Liver (tissue), 9 donors: ENCODE results near the gene LAMC2. TPM values are rescaled to one million over a fixed set of nuclear protein-coding genes. Genes with fewer than 3 reads are reported as not detected.
A peak's percentile ranks its signal among the peaks of the same experiment; 100 is the strongest.

ENCODE experiments used
- DNase-seq: peaks from one replicate; pipeline ENCODE4 v3.0.0-alpha.2; 2017; ENCODE audit warnings: low spot score
- H3K27ac ChIP-seq, 2 donors: one replicate each; pipeline ENCODE4 v1.7.0; 2013; ENCODE audit warnings: inconsistent platforms in 2 of 2, low read length in 2 of 2, control low read depth in 1 of 2, low read depth in 1 of 2, mild to moderate bottlenecking in 1 of 2
- H3K27me3 ChIP-seq, 4 donors: one replicate each; pipeline versions ENCODE4 v1.6.1 to v1.7.0; 2013; ENCODE audit warnings: low read length in 3 of 4, inconsistent platforms in 1 of 4, mild to moderate bottlenecking in 1 of 4, moderate library complexity in 1 of 4; ENCODE audit not compliant: control insufficient read depth in 4 of 4, insufficient read depth in 4 of 4
- H3K36me3 ChIP-seq, 4 donors: one replicate each; pipeline versions ENCODE4 v1.6.1 to v1.7.0; 2013; ENCODE audit warnings: low read length in 3 of 4, mild to moderate bottlenecking in 3 of 4, low read depth in 1 of 4, moderate library complexity in 1 of 4; ENCODE audit not compliant: control insufficient read depth in 4 of 4, insufficient read depth in 3 of 4
- H3K4me1 ChIP-seq, 4 donors: one replicate each; pipeline versions ENCODE4 v1.6.1 to v1.7.0; 2013; ENCODE audit warnings: low read length in 3 of 4, mild to moderate bottlenecking in 3 of 4, moderate library complexity in 1 of 4; ENCODE audit not compliant: control insufficient read depth in 4 of 4, insufficient read depth in 4 of 4
- H3K4me3 ChIP-seq, 3 donors: one replicate each; pipeline versions ENCODE4 v1.6.1 to v1.7.0; 2013; ENCODE audit warnings: low read length in 3 of 3, control low read depth in 1 of 3, low read depth in 1 of 3, mild to moderate bottlenecking in 1 of 3
- H3K9ac ChIP-seq, 2 donors: one replicate each; pipeline ENCODE4 v1.7.0; 2013; ENCODE audit warnings: low read length in 2 of 2, mild to moderate bottlenecking in 2 of 2, moderate library complexity in 2 of 2, control low read depth in 1 of 2, low read depth in 1 of 2
- H3K9me3 ChIP-seq, 4 donors: one replicate each; pipeline versions ENCODE4 v1.6.1 to v1.7.0; 2013; ENCODE audit warnings: low read length in 3 of 4; ENCODE audit not compliant: control insufficient read depth in 4 of 4
- ATF3 ChIP-seq: IDR thresholded peaks from 2 replicates; pipeline ENCODE4 v1.6.1; 2016; ENCODE audit warnings: antibody characterized with exemption
- EGR1 ChIP-seq, 2 donors: IDR thresholded peaks; 2 replicates each; pipeline ENCODE4 v1.6.1; 2016 to 2018; ENCODE audit warnings: antibody characterized with exemption in 2 of 2, low read depth in 2 of 2
- FOXA1 ChIP-seq: IDR thresholded peaks from 2 replicates; pipeline ENCODE4 v1.6.1; 2016; ENCODE audit warnings: antibody characterized with exemption
- HNF4G ChIP-seq: IDR thresholded peaks from 2 replicates; pipeline ENCODE4 v1.6.1; 2016; ENCODE audit warnings: antibody characterized with exemption
- JUND ChIP-seq, 2 donors: IDR thresholded peaks; 2 replicates each; pipeline ENCODE4 v1.6.1; 2016; ENCODE audit warnings: antibody characterized with exemption in 2 of 2
- NR2F2 ChIP-seq: IDR thresholded peaks from 2 replicates; pipeline ENCODE4 v1.6.1; 2016; ENCODE audit warnings: antibody characterized with exemption
- RAD21 ChIP-seq, 2 donors: IDR thresholded peaks; 2 replicates each; pipeline ENCODE4 v1.6.1; 2016; ENCODE audit warnings: antibody characterized with exemption in 2 of 2, mild to moderate bottlenecking in 2 of 2
- REST ChIP-seq: IDR thresholded peaks from 2 replicates; pipeline ENCODE4 v1.6.1; 2016; ENCODE audit warnings: antibody characterized with exemption, mild to moderate bottlenecking
- RXRA ChIP-seq, 2 donors: IDR thresholded peaks; 2 replicates each; pipeline ENCODE4 v1.6.1; 2017 to 2018; ENCODE audit warnings: antibody characterized with exemption in 2 of 2, mild to moderate bottlenecking in 1 of 2
- TAF1 ChIP-seq: conservative IDR thresholded peaks from 2 replicates; pipeline ENCODE4 v1.6.1; 2016; ENCODE audit warnings: antibody characterized with exemption, mild to moderate bottlenecking
- YY1 ChIP-seq: IDR thresholded peaks from 2 replicates; pipeline ENCODE4 v1.6.1; 2016; ENCODE audit warnings: antibody characterized with exemption, mild to moderate bottlenecking
- WGBS: extraction: QIAGEN DNeasy Blood & Tissue Kit; methylation state at CpG from one replicate; pipeline ENCODE4 v1.1.7; 2013; 5-methylcytosine and 5-hydroxymethylcytosine counted together
- polyA plus RNA-seq, 2 donors: library from polyadenylated mRNA; stranded (reverse) in 1 of 2; unstranded in 1 of 2; fragments of 200-250 nt in 1 of 2; fragments of >200 nt in 1 of 2; fragmentation: Nextera tagmentation in 1 of 2; extraction: Ambion mirVana in 1 of 2; gene quantifications; one replicate each; pipeline versions ENCODE4 v1.2.1 to v1.2.3, GENCODE V29; 2013 to 2015
- total RNA-seq, 2 donors: library from RNA; depleted of rRNA; stranded (reverse); fragments of >200 nt; gene quantifications; one replicate each; pipeline ENCODE4 v1.2.3, GENCODE V29; 2014
- TF ChIP-seq, protein P1 (sequence below): IDR thresholded peaks from 2 replicates; pipeline ENCODE4 v1.6.1; 2016; ENCODE audit warnings: antibody characterized with exemption
- TF ChIP-seq, protein P2 (sequence below): fragments of 150-350 bp; IDR thresholded peaks from 2 replicates; pipeline ENCODE4 v1.5.1; 2017; ENCODE audit warnings: improper control_type of control experiment, low read depth, low read length; ENCODE audit not compliant: missing input control
- donor health status: healthy.
- donor health status: healthy.
- donor health status: healthy.
- donor health status: healthy.
- donor health status: healthy.

Gene LAMC2
- total and polyA plus RNA-seq, 4 donors = 0.05 to 0.42 (median 0.16) TPM

- WGBS = 82% methylated on average over 16 of the region's 16 CpGs
These were observed 41.6 kb downstream of the LAMC2 start for GRCh38 chr1:183227422-183228346.

GRCh38 chr1:183228347-183229220 is 42.5 kb downstream of the LAMC2 start:
- no peak overlapping the region for H3K4me3 ChIP-seq
- DNase-seq = no peak
- H3K36me3 ChIP-seq = no peaks in the 10 kb centered on the region
- no peaks in the 10 kb centered on the region for H3K9me3 ChIP-seq
- TF ChIP-seq, protein P1, sequence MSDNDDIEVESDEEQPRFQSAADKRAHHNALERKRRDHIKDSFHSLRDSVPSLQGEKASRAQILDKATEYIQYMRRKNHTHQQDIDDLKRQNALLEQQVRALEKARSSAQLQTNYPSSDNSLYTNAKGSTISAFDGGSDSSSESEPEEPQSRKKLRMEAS = no peak
- TF ChIP-seq REST (no peak), RXRA (IDR thresholded peaks at IDR 0.05) (no peak), HNF4G (no peak), ATF3 (no peak), YY1 (no peak), FOXA1 (no peak), NR2F2 (no peak), JUND (IDR thresholded peaks at IDR 0.05) (no peak), TAF1 (no peak), EGR1 (IDR thresholded peaks at IDR 0.05; ENCODE audit: low read depth in 2 of 2) (no peak)
- TF ChIP-seq, protein P2, sequence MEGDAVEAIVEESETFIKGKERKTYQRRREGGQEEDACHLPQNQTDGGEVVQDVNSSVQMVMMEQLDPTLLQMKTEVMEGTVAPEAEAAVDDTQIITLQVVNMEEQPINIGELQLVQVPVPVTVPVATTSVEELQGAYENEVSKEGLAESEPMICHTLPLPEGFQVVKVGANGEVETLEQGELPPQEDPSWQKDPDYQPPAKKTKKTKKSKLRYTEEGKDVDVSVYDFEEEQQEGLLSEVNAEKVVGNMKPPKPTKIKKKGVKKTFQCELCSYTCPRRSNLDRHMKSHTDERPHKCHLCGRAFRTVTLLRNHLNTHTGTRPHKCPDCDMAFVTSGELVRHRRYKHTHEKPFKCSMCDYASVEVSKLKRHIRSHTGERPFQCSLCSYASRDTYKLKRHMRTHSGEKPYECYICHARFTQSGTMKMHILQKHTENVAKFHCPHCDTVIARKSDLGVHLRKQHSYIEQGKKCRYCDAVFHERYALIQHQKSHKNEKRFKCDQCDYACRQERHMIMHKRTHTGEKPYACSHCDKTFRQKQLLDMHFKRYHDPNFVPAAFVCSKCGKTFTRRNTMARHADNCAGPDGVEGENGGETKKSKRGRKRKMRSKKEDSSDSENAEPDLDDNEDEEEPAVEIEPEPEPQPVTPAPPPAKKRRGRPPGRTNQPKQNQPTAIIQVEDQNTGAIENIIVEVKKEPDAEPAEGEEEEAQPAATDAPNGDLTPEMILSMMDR = no peak
- no peaks in the 10 kb centered on the region for H3K27me3 ChIP-seq
- no peak overlapping the region for H3K9ac ChIP-seq
- no peaks in the 10 kb centered on the region for H3K4me1 ChIP-seq
- no peak overlapping the region for H3K27ac ChIP-seq
- WGBS = 87% methylated on average over 13 of the region's 13 CpGs

More at GRCh38 chr1:183227422-183228346, 41.6 kb downstream of the LAMC2 start:
- no peak overlapping the region for H3K4me3 ChIP-seq
- H3K27ac ChIP-seq = no peak overlapping the region
- no peaks in the 10 kb centered on the region for H3K9me3 ChIP-seq
- H3K36me3 ChIP-seq = no peaks in the 10 kb centered on the region
- no peak overlapping the region for H3K9ac ChIP-seq
- no peaks in the 10 kb centered on the region for H3K4me1 ChIP-seq
- DNase-seq = peak; percentile 55
- TF ChIP-seq RXRA (IDR thresholded peaks at IDR 0.05) (no peak), HNF4G (no peak), RAD21 (IDR thresholded peaks at IDR 0.05) (peak; percentile 78 to 87)
- TF ChIP-seq, protein P2 = peak; percentile 79
- H3K27me3 ChIP-seq = no peaks in the 10 kb centered on the region
